ENCODE measurements around the gene ZNF773.

Gene ZNF773

DNA sequence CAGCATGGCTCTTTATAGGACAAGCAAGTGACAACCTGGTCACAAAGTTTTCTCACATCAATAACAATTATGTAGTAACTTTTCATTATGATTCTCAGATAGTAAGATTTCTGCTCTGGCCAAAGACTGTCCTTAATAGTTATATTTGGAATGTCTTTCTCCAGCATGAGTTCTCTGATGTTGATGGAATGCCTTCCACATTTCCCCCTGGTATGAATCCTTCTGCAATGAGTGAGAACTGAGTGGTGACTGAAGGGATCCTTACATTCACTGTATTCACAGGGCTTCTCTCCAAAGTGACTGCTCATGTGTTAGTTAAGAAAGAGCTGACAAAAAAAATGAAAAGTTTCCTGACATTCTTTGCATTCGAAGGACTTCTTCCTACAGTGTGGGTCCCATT lies 46.8 kb downstream of the ZNF773 start:
- no peak for DNase-seq (ENCODE audit: extremely low read depth, low read depth)
- no peak for TF ChIP-seq CTCF (IDR thresholded peaks at IDR 0.05; ENCODE audit: low read depth, low read length, missing control alignments)
- H3K4me3 ChIP-seq (replicated peaks; ENCODE audit: low read depth, low read length), result no peak overlapping the region

- no peak for DNase-seq (ENCODE audit: extremely low read depth, low read depth)
- no peak for TF ChIP-seq CTCF (IDR thresholded peaks at IDR 0.05; ENCODE audit: low read depth, low read length, missing control alignments)
- H3K4me3 ChIP-seq (replicated peaks; ENCODE audit: low read depth, low read length), result no peak overlapping the region
These were observed 52.7 kb downstream of the ZNF773 start for GRCh38 chr19:57552432-57552831.

DNA sequence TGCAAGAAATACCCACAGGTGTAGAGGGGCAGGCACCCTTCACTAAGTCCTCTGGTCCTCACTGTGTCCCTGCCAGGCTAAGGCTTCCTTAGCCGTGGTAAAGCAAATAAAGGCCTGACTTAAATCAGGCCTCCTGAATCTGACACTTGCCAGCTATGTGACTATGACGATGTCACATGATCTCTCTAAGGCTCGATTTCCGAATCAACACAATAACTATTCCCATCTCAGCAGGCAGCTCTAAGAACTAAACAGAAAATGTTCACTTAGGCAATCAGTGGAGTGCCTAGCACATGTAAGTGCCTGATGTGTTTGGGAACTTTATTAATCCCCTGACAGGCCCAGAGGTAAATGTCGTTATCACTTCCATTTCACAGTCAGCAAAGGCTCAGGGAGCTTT lies 57.9 kb downstream of the ZNF773 start:
- no peak for DNase-seq (ENCODE audit: extremely low read depth, low read depth)
- TF ChIP-seq CTCF (IDR thresholded peaks at IDR 0.05; ENCODE audit: low read depth, low read length, missing control alignments), result no peak
- H3K4me3 ChIP-seq (replicated peaks; ENCODE audit: low read depth, low read length), result no peak overlapping the region

Measured in HFF-Myc (cell line).